CD4-positive, alpha-beta T cell (primary cell): ENCODE measurements around the gene CD40. TPM values are rescaled to one million over a fixed set of nuclear protein-coding genes. Genes with fewer than 3 reads are reported as not detected.

Experiments
- ATAC-seq: fragments of 200-7000 bp; cut with Tn5 transposase; one replicate; pipeline ENCODE4 v1.10.0; 2022; ENCODE audit warnings: mild to moderate bottlenecking; ENCODE audit not compliant: poor library complexity
- CTCF ChIA-PET: fragments of 350-600 bp; sonication (Branson Sonifier 250); formaldehyde crosslinking; loops from one replicate; lab custom pipeline; 2021; ENCODE audit warnings: antibody characterized with exemption, inconsistent platforms; lab: Charles Lee
- POLR2A ChIA-PET: fragments of 350-600 bp; sonication (Branson Sonifier 250); formaldehyde crosslinking; loops from one replicate; lab custom pipeline; 2021; ENCODE audit warnings: antibody characterized with exemption, inconsistent platforms; lab: Charles Lee
- DNase-seq, 14 experiments: peaks; one replicate each; pipeline ENCODE4 v3.0.0-alpha.2; 2013 to 2020; ENCODE audit warnings: mixed read lengths in 2 of 14
- H3K27ac ChIP-seq, 2 donors: one replicate each; pipeline versions ENCODE4 v1.5.1 to v1.7.0; 2013; ENCODE audit warnings: low read length in 2 of 2, low read depth in 1 of 2, mild to moderate bottlenecking in 1 of 2
- H3K27me3 ChIP-seq, 2 experiments: 1 replicate in 1 of 2; 2 replicates in 1 of 2; pipeline versions ENCODE4 v1.6.1 to v1.7.0; 2013; ENCODE audit warnings: low read length in 2 of 2, control low read depth in 1 of 2, mild to moderate bottlenecking in 1 of 2, moderate library complexity in 1 of 2; ENCODE audit not compliant: insufficient read depth in 2 of 2, control insufficient read depth in 1 of 2
- H3K36me3 ChIP-seq: one replicate; pipeline ENCODE4 v1.6.1; 2013; ENCODE audit warnings: low read length, control low read depth; ENCODE audit not compliant: insufficient read depth
- H3K4me1 ChIP-seq: one replicate; pipeline ENCODE4 v1.6.1; 2013; ENCODE audit warnings: low read length, control low read depth; ENCODE audit not compliant: insufficient read depth
- H3K4me3 ChIP-seq: one replicate; pipeline ENCODE4 v1.5.1; 2013; ENCODE audit warnings: mild to moderate bottlenecking, low read length, moderate library complexity
- H3K9me3 ChIP-seq, 2 experiments: 1 replicate in 1 of 2; 2 replicates in 1 of 2; pipeline versions ENCODE4 v1.6.1 to v1.7.0; 2013; ENCODE audit warnings: low read length in 2 of 2, mild to moderate bottlenecking in 2 of 2, control low read depth in 1 of 2, moderate library complexity in 1 of 2; ENCODE audit not compliant: control insufficient read depth in 1 of 2, insufficient read depth in 1 of 2
- H3K27ac Mint-ChIP-seq: one replicate; pipeline ENCODE4 v1.8.0; 2020; ENCODE audit warnings: mixed read lengths
- H3K27me3 Mint-ChIP-seq: one replicate; pipeline ENCODE4 v1.8.0; 2021; ENCODE audit warnings: mixed read lengths
- H3K36me3 Mint-ChIP-seq: one replicate; pipeline ENCODE4 v1.8.0; 2021; ENCODE audit warnings: low read depth, mixed read lengths
- H3K4me1 Mint-ChIP-seq: one replicate; pipeline ENCODE4 v1.8.0; 2021; ENCODE audit warnings: low read depth, mixed read lengths
- H3K4me3 Mint-ChIP-seq: one replicate; pipeline ENCODE4 v1.8.0; 2020; ENCODE audit warnings: mild to moderate bottlenecking, mixed read lengths
- H3K9me3 Mint-ChIP-seq: one replicate; pipeline ENCODE4 v1.8.0; 2020; ENCODE audit warnings: mixed read lengths
- intact Hi-C, 2 experiments: fragments of 100-400 bp; cut with DNase I in 1 of 2; cut with micrococcal nuclease in 1 of 2; formaldehyde crosslinking; loops; one replicate each; pipeline versions ENCODE4 v1.15.1 to v1.9.0; 2023 to 2025; cut with DNase I, micrococcal nuclease
- total RNA-seq, 174 experiments: library from RNA in 2 of 174; stranded (reverse) in 2 of 174; gene quantifications; one replicate each; pipeline ENCODE4 v1.2.3 and lab custom pipeline; 2021 to 2026
- TF ChIP-seq, protein P1 (sequence below): fragments of 200-600 bp; IDR thresholded peaks from one replicate; pipeline ENCODE4 v1.8.0; 2022; ENCODE audit warnings: antibody characterized with exemption, mild to moderate bottlenecking

The CD40 gene
- total RNA-seq, 2 experiments from 2014 or later, result 1.0 to 1.2 TPM

DNA sequence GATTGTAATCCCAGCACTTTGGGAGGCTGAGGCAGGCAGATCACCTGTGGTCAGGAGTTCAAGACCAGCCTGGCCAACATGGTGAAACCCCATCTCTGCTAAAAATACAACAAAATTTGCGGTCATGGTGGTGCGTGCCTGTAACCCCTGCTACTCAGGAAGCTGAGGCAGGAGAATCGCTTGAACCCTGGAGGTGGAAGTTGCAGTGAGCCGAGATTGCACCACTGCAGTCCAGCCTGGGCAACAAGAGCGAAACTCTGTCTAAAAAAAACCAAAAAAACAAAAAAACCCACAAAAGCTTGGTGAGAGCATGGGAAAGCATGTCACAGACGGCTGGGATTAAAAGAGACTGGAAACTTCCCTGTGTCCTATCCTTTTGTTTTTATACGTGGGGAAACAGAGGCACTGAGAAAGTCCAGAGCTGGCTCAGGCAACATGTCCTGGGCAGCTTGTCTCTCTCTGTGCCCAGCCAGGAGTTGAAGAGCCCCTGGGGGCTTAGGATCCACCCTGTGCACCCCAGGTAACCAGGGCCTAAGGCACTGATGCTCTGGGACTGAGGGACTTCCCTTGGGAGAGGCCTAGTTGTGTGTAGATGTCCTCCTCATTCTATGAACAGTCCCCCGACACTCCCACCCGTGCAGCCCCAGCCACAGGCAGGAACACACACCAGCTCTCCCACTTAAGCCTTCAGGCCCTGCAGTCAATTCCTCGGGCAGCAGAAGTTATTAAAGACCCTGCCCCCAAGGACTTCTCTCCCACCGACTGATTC lies 16.0 kb downstream of the CD40 start:
- Histone ChIP-seq H3K27me3 (peaks cover 18 to 30% of the 10 kb centered on the region in 2 experiments), H3K27ac (no peak overlapping the region), H3K9me3 (no peaks in the 10 kb centered on the region), H3K4me3 (no peak overlapping the region), H3K36me3 (no peaks in the 10 kb centered on the region), H3K4me1 (no peaks in the 10 kb centered on the region)
- Mint-ChIP-seq H3K4me1 (no peaks in the 10 kb centered on the region), H3K27me3 (peaks cover 75% of the 10 kb centered on the region), H3K9me3 (no peaks in the 10 kb centered on the region), H3K4me3 (no peak overlapping the region), H3K27ac (no peak overlapping the region), H3K36me3 (no peaks in the 10 kb centered on the region)
- POLR2A ChIA-PET, result interaction anchor here (0.6 kb wide), 1 partner anchor 14 kb away, joined by 3 read pairs; no protein-coding TSS in a partner anchor
- DNase-seq (no peak), ATAC-seq (no peak)
- CTCF ChIA-PET, result no interaction called here
- intact Hi-C loops, result loop anchor here (2.0 to 5.0 kb wide), 4 partner anchors 215 to 548 kb away; no protein-coding TSS in a partner anchor
- TF ChIP-seq, protein P1, sequence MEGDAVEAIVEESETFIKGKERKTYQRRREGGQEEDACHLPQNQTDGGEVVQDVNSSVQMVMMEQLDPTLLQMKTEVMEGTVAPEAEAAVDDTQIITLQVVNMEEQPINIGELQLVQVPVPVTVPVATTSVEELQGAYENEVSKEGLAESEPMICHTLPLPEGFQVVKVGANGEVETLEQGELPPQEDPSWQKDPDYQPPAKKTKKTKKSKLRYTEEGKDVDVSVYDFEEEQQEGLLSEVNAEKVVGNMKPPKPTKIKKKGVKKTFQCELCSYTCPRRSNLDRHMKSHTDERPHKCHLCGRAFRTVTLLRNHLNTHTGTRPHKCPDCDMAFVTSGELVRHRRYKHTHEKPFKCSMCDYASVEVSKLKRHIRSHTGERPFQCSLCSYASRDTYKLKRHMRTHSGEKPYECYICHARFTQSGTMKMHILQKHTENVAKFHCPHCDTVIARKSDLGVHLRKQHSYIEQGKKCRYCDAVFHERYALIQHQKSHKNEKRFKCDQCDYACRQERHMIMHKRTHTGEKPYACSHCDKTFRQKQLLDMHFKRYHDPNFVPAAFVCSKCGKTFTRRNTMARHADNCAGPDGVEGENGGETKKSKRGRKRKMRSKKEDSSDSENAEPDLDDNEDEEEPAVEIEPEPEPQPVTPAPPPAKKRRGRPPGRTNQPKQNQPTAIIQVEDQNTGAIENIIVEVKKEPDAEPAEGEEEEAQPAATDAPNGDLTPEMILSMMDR, result no peak

DNA sequence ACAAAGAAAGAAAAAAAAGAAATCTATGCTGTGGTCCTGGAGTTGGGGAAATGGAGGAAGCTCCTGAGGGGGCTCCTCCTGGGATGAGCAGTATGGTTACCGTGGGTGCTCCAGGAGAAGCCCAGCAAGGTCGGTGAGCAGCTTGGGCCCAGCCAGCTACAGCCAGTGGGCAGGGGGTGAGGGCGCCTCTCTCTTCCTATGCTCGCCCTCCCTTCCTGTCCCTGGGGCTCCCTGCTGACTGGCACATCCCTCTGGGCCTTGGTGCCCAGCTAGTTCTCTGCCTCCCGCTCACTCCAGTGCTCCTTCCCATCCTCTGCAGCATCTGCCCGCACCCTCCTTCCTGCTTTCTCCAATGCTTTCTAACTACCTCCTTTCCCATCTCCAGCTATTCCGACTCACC lies 16.6 kb downstream of the CD40 start:
- peaks cover 75% of the 10 kb centered on the region for H3K27me3 Mint-ChIP-seq
- Histone ChIP-seq H3K4me3 (no peak overlapping the region), H3K27ac (no peak overlapping the region), H3K36me3 (no peaks in the 10 kb centered on the region), H3K4me1 (no peaks in the 10 kb centered on the region), H3K27me3 (peaks cover 18 to 34% of the 10 kb centered on the region in 2 experiments), H3K9me3 (no peaks in the 10 kb centered on the region)
- TF ChIP-seq, protein P1, result no peak
- H3K4me3 Mint-ChIP-seq, result no peak overlapping the region
- DNase-seq (no peak), ATAC-seq (no peak)
- ChIA-PET CTCF (no interaction called here), POLR2A (no interaction called here)
- H3K4me1 Mint-ChIP-seq, result no peaks in the 10 kb centered on the region
- no peaks in the 10 kb centered on the region for H3K36me3 Mint-ChIP-seq
- intact Hi-C loops, result loop anchor here in 1 of 2 experiments (5.0 kb wide), 1 partner anchor 548 kb away; no protein-coding TSS in a partner anchor
- no peak overlapping the region for H3K27ac Mint-ChIP-seq
- H3K9me3 Mint-ChIP-seq, result no peaks in the 10 kb centered on the region

DNA sequence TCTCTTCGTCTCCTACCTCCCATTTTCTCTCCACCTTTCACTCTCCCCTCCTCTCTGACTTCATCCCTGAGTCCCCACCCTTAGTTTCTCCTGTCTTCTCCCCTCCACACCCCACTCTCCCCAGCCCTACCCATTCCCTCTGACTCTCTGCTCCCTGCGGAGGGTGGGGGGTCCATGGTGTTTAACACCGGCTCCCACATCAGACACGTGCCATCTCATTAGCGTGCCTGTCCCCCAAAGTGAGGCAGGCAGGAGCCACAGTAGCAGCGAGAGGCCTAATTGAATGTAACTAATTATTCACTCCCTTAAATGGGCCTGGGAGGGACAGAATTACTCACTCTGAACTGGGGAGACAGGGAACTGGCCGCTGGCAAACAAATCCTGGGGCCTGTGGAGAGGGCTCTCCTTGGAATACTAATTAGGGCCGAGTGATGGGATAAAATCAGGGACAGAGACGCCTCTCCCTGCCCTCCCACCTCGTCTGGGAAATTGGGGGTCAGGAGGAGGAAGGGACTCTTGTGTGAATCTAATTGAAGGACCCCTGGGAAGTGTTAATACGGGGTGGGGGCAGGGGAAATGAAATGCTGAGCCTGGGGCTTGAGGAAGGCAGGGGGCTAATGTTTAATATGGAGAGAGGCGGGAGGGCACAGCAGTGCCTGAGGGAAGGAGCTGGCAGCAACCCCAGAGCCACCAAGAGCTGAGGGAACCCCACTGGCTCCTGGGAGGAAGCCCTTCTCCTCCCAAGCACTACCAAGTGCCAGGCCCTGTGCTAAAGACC lies 17.9 kb downstream of the CD40 start:
- TF ChIP-seq, protein P1, result no peak
- POLR2A ChIA-PET, result no interaction called here
- H3K4me3 Mint-ChIP-seq, result no peak overlapping the region
- no peaks in the 10 kb centered on the region for H3K9me3 ChIP-seq
- no peaks in the 10 kb centered on the region for H3K36me3 ChIP-seq
- intact Hi-C loops, result no loop called here
- H3K4me1 Mint-ChIP-seq, result no peaks in the 10 kb centered on the region
- no peak overlapping the region for H3K4me3 ChIP-seq
- ATAC-seq (no peak), DNase-seq (no peak)
- no peak overlapping the region for H3K27ac Mint-ChIP-seq
- H3K9me3 Mint-ChIP-seq, result no peaks in the 10 kb centered on the region
- H3K36me3 Mint-ChIP-seq, result no peaks in the 10 kb centered on the region
- H3K4me1 ChIP-seq, result no peaks in the 10 kb centered on the region
- peaks cover 21 to 25% of the 10 kb centered on the region in 2 experiments for H3K27me3 ChIP-seq
- peaks cover 71% of the 10 kb centered on the region for H3K27me3 Mint-ChIP-seq
- H3K27ac ChIP-seq, result no peak overlapping the region
- CTCF ChIA-PET, result no interaction called here
